Activated CD8-positive, alpha-beta memory T cell treated with anti-CD3 and anti-CD28 coated beads, Interleukin-2, amount 50 U/mL, for 1 hour (primary cell): Measurements from ENCODE around the gene RAPGEF4.

Experiments
- DNase-seq: peaks from one replicate; pipeline ENCODE4 v3.0.0-alpha.2; 2020; ENCODE audit errors: extremely low read depth

RAPGEF4 gene

DNA sequence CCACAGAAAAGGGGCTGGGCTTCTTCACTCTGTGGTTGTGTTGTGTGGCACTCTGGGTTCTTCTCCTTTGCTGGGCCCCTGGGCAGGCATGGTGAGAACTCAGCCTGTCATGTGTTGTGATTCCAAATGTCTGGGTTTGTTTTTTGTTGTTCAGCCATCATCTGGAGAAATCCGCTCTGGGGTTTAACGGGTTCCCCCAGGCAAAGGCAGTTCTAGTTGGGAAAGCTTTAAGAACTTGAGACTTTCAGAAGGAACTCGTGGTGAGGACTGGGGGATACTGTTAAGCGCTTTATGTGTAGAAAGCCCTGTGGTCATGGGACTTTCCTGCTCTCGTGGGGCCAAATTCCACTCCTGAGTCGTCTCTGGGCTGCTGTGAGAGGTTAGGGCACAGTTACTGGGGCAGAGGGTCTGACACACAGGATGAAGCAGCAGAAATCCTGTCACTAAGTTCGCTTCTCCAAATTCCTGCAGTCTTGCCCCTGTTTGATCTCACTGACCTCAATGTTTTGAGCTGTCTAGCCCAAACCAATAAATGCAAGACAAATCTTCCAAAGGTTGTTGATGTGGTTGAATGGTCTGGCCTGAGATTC is 87.7 kb downstream of the RAPGEF4 start:
- DNase-seq: no peak

DNA sequence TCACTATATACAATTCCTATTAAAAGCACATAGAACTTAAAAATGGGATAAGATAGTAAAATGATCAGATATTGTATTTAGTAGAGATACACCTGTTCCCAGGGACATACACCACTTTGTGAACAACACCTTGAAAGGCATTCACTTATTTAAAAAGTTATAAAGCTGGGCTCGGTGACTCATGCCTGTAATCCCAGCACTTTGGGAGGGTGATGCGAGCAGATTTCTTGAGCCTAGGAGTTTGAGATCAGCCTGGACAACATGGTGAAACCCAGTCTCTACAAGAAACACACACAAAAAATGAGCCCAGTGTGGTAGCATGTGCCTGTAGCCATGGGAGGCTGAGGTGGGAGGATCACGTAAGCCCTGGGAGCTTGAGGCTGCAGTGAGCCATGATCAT is 90.9 kb downstream of the RAPGEF4 start:
- DNase-seq: no peak

DNA sequence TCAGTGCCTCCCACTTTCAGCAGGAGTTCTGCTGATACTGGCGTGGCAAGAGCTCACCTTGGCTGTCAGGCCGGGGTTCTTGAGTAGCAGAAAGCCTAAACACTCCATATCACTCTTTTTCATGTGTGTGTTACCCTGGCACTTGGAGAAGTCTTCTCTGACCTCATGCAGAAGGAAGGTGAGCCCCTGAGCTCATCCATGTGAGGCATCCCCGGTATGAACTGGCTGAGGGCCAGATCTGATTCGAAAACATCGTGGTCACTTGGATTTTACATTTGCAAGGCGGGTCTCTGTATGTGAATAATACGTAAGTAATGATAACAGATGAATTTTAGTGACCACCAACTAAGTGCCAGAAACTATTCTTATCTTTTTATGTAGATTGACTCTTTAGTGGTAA is 93.6 kb downstream of the RAPGEF4 start:
- no peak for DNase-seq

DNA sequence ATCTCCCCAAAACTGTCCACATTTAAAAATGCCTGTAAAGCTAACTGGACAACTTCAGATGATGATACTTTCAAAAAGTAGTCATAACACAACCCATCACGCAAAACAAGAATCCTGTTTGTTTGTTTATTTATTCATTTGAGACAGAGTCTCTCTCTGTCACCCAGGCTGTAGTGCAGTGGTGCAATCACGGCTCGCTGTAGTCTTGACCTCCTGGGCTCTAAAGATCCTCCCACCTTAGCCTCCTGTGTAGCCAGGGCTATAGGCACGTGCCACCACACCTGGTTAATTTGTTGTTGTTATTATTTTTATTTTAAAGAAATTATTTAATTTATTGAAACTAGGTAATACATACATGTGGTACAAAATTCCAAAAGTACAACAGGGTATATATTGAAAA is 94.8 kb downstream of the RAPGEF4 start:
- no peak for DNase-seq

DNA sequence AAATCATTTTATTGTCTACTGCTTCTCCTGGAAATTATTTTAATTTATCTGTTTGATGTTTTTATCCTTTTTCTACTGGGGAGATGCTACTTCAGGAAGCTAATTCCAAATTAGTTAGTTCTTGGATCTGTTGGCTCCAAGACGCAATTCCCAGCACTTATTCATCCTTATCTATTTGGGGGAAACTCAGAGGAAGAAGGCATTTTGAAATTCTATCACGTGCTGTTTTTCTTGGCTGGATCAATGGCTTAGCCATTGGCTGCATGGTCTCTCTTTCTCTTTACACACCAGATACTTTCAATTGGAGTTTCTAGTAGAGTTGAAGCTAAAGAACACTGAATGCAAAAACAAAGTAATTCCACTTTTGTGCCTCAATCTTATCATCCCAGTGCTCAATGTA is 98.3 kb downstream of the RAPGEF4 start:
- no peak for DNase-seq

DNA sequence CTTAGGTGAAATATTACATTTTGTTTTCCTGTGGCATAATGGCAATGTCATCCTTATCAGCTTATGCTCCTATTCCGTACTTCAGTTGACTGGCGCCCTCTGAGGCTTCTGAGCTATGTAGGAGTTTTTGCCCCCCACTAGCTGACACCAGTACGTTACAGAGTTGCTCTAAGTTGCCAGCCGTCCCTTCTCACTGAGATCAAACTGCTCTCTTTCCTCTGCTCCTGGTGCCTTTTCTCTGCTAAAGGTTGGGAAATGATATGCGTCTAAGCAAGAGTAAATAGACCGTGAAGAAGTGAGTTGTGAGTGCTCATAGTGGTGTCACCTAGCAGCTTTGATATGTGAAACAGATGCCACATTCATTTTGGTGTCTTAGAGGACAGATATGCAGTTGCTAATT is 99.2 kb downstream of the RAPGEF4 start:
- no peak for DNase-seq

GRCh38 chr2:172836347-172836821 is 100.7 kb downstream of the RAPGEF4 start:
- DNase-seq: no peak

- DNase-seq: no peak
Measured at GRCh38 chr2:172836827-172837226, 101.2 kb downstream of the RAPGEF4 start.

GRCh38 chr2:172839446-172839845 is 103.8 kb downstream of the RAPGEF4 start:
- DNase-seq: no peak

DNA sequence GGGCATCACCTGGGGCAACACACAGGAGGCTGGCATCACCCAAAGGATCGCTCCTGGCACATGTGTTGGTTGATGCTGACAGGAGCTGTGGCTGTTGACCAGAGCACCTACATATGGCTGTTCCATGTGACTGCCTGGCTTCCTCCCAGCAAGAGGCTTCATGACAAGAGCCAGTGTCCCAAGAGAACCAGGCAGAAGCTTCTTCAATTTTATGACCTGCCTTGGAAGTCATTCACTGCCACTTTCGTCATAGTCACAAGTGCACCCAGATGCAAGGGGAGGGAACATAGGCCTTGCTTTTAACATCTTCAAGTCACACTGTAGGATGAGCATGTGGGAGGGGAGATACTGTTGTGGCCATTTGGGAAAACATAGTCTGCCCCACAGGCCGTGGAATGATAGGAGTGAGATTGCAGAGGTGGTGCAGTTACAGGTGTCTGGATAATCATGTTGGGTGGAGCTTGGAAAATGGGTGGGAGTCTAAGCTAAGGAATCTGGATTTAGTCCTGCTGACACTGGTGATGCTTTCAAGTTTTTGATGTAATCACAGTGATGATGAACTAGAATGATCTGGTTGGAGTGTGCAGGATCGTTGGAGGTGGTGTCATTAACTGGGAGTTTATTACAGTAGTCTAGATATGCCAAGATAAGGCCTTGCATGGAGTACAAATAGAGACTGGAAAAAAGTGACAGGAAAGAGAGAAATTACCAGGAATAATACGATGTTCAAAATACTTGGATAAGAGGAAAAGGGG is 107.0 kb downstream of the RAPGEF4 start:
- no peak for DNase-seq

DNA sequence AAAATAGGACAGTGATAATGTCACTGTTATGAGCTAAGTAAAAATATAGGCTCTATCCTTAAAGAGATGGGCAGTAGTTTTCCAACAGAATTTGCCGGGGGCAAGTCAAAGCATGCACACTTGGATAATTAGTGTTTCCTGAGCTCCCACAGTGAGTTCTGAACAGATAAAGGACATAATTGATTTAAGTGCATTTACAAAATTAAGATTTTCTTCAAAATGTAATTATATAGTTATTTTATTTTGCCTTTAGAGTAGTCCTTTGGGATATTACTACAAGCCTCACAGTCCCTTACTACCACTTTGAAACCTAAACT is 107.6 kb downstream of the RAPGEF4 start:
- DNase-seq: no peak

GRCh38 chr2:172843902-172844715 is 108.5 kb downstream of the RAPGEF4 start:
- DNase-seq: no peak

DNA sequence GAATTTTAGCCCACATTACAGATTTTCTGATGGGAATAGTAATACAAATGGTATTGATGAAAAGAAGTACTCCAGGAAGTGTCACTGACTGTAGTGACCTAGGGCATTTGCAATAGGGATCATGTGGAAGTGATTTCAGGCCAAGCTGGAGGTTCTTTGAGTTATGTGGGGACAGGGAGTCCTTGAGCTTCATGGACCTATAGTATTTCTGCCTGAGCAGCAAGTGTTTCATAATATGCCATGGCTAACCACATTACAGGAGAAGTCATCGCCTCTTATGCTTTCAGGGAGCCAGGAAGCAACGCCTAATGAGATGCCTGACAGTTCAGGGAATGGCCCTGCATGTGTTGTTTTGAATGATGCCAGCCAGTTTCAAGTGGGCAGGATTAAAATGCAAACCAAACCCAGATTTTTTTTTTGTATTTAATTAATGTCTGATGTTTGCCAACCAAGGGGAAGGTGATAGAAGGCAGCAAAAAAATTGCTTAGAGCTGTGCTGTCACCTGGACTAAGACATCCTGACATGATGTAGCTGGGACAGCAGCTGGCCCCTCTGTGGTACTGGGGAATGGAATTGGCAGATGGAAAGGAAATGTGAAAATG is 109.5 kb downstream of the RAPGEF4 start:
- DNase-seq: no peak

DNA sequence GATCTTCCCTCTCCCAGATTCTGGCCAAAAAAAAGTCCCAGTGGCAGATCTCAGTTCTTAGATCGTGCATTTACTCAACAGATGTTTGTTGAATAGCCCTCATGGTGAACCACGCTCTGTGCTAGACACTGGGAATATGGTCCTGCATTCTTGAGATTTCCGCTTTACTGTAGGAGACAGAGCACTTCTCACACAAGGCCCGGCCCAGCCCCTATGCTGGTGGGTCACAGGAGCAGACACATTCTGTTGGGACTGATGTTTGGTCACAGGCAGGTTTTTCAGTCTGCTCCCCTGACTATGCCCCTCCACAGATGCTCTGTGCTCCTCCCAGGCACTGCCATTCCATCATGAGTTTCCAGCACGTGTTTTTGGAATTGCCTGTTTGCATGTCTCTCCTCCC is 110.9 kb downstream of the RAPGEF4 start:
- DNase-seq: no peak

GRCh38 chr2:172847188-172847587 is 111.5 kb downstream of the RAPGEF4 start:
- no peak for DNase-seq

GRCh38 chr2:172848519-172848918 is 112.9 kb downstream of the RAPGEF4 start:
- DNase-seq: no peak

- no peak for DNase-seq
Measured at GRCh38 chr2:172849519-172850217, 114.0 kb downstream of the RAPGEF4 start.

DNA sequence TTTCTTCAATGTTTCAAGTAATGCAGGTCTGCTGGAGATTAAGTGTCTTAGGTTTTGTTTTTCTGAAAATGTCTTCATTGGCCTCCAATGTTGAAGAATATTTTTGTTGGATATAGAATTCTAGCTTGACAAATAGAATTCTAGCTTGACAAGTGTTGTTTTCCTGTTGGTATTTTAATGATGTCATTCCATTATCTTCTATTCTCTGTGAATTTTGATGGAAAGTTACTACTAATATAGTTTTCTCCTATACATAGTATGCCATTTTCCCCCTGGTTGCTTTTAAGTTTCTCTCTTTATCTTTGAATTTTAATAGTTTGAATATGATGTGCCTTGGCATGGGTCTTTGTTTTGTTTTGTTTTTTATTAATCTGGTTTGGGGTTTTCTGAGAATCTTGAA is 119.9 kb downstream of the RAPGEF4 start:
- no peak for DNase-seq

DNA sequence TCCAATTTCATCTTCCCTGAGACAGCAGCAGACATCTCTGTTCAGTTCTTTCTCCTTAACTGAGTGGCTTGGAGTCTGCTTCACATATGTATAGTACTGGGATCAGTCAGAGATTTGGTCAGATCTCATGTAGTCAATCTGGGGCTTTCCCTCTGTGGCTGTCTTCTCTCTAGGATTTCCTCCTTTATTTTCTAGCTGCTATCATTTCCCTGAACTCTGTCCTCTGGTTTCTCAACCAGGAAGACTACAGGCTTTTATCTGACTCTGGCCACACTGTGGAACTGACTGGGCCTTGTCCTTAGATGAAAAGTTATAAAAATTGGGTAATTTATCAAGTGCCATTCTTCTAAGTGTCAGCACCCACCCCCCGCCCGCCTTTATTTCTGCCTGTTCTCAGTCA is 121.0 kb downstream of the RAPGEF4 start:
- DNase-seq: no peak

DNA sequence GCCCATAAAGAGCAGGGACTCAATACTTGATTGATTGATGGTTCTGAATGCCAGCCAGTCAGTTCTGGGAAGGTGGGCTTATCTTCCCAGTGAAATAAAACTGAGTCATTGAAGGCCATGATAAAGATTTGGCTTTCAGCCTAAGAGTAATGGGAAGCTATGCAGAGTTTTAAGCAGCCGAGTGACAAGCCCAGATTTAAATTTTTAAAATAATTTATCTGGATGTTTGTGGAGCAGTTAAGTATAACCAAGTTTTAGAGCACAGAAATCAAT is 122.8 kb downstream of the RAPGEF4 start:
- no peak for DNase-seq

DNA sequence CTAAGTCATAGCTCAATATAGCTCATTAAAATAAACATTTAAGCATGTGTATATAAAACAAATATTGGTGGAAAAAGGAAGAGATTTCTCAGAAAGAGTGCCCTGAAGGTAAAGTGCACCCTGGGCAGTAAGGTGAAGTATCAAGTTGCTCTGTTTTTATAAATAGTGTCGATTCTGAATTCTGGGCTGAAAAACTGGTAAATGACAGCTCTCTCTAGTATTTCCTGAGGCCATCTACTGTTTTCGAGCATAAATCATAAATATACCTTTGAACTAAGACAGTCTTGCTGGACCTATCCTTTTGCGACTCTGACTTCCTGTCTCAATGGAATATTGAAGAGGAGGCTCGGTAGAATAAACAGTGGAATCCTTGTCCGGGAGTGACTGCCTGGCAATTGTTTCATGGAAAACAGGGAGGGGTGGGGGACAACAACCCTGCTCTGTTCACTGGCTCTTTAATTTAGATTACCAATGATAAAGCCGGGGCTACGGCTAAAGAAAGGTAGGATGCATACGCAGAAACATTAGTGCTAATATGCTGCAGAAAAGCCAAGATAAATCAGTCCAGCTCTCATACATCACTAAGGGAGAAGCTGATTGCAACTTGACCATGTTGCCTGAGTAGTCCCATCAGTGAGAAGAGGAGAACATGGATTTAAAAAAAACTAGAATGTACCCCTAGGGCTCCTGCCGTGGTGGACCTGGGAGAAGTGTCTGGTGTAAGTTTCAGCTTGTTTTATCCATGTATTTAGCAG is 124.1 kb downstream of the RAPGEF4 start:
- DNase-seq: no peak

DNA sequence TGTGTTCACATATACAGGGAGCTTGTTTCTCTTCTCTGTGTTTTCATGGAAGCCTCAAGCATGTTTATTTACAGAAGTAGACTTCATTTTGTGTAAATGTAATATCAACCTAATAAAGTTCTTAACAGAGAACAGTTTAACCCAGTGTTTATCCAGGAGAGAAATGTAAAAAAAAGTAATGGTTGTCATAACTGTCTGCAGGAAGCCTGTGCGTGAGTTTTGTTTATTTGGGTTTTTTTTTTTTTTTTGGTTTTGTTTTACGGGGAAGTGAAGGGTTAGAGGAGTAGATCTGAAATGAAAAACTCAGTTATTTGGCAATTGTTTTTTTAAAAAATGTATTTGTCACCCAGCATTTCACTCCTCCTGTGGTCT is 124.7 kb downstream of the RAPGEF4 start:
- DNase-seq: no peak
